ENCODE data around the gene ADM2. TPM values are rescaled to one million over a fixed set of nuclear protein-coding genes. Genes with fewer than 3 reads are reported as not detected.
A peak's percentile ranks its signal among the peaks of the same experiment; 100 is the strongest.

Gene ADM2
- total and polyA plus RNA-seq, 2 of the 13 experiments (the other 11 are each of a cell fraction or from before 2014, with no cell fraction given) = 1.2 to 3.0 TPM

- TF ChIP-seq ZNF10 (CRISPR knock-in tag; IDR thresholded peaks at IDR 0.05; ENCODE audit: borderline replicate concordance, low read depth) (no peak), ZNF329 (CRISPR knock-in tag; IDR thresholded peaks at IDR 0.05; ENCODE audit: low read depth) (peak; percentile 15; the same call in 1 of the 2 replicates), GATAD2A (CRISPR knock-in tag; IDR thresholded peaks at IDR 0.05) (0 out of 2 replicates have a peak, but pooled peaks have one; percentile 46), JDP2 (CRISPR knock-in tag; IDR thresholded peaks at IDR 0.05; ENCODE audit: borderline replicate concordance) (no peak; the same call in 1 of the 2 replicates), NR0B2 (CRISPR knock-in tag; IDR thresholded peaks at IDR 0.05) (peak; percentile 67; the same call in 1 of the 2 replicates), CREBL2 (CRISPR knock-in tag; IDR thresholded peaks at IDR 0.05; ENCODE audit: borderline replicate concordance) (0 out of 2 replicates have a peak, but pooled peaks have one; percentile 19), ATF7-NPFF (CRISPR knock-in tag; IDR thresholded peaks at IDR 0.05; ENCODE audit: low read depth) (no peak), ZNF484 (CRISPR knock-in tag; IDR thresholded peaks at IDR 0.05; ENCODE audit: borderline replicate concordance, low read depth) (no peak), REL (CRISPR knock-in tag; conservative IDR thresholded peaks at IDR 0.05) (no peak), KDM5A (IDR thresholded peaks at IDR 0.05; ENCODE audit: borderline replicate concordance, low read length) (no peak), RFX5 (IDR thresholded peaks at IDR 0.05; ENCODE audit: low read depth, low read length) (no peak), ZNF619 (CRISPR knock-in tag; IDR thresholded peaks at IDR 0.05) (no peak), KLF16 (CRISPR knock-in tag; IDR thresholded peaks at IDR 0.05) (peak in 1 of 2 experiments; percentile 65; a peak in 2 of 4 replicates), ZSCAN9 (CRISPR knock-in tag; IDR thresholded peaks at IDR 0.05; ENCODE audit: borderline replicate concordance) (peak; percentile 81), ZNF83 (CRISPR knock-in tag; IDR thresholded peaks at IDR 0.05; ENCODE audit: borderline replicate concordance) (no peak), ZNF883 (CRISPR knock-in tag; IDR thresholded peaks at IDR 0.05; ENCODE audit: not compliant biosample characterization) (no peak), TSC22D2 (CRISPR knock-in tag; IDR thresholded peaks at IDR 0.05; ENCODE audit: borderline replicate concordance) (peak; percentile 66; the same call in 1 of the 2 replicates), RCOR2 (CRISPR knock-in tag; IDR thresholded peaks at IDR 0.05) (no peak), ZNF33B (CRISPR knock-in tag; IDR thresholded peaks at IDR 0.05) (no peak), ZNF263 (CRISPR knock-in tag; IDR thresholded peaks at IDR 0.05) (peak; percentile 38; the same call in 1 of the 2 replicates), PATZ1 (CRISPR knock-in tag; IDR thresholded peaks at IDR 0.05) (no peak; the same call in none of the 2 replicates), NBN (conservative IDR thresholded peaks at IDR 0.05) (no peak), GRHL1 (CRISPR knock-in tag; conservative IDR thresholded peaks at IDR 0.05) (no peak), STAT5B (CRISPR knock-in tag; IDR thresholded peaks at IDR 0.05) (no peak), NR3C1 (CRISPR knock-in tag; IDR thresholded peaks at IDR 0.05) (no peak), ZBTB42 (CRISPR knock-in tag; IDR thresholded peaks at IDR 0.05) (no peak; the same call in 1 of the 2 replicates), NCOA1 (CRISPR knock-in tag; IDR thresholded peaks at IDR 0.05) (no peak; the same call in 1 of the 2 replicates)
These were observed 48.7 kb downstream of the ADM2 start, which contains the start of gene TYMP (continued) for GRCh38 chr22:50529897-50530579.

Data from HepG2 (cell line).